NCI-H526 treated with DMSO at 0.1 percent for 48 hours (cell line): Measurements from ENCODE around the gene CX3CR1.
"Not testable (repeated sequence)": the region's sequence is repeated elsewhere in the genome, so short reads cannot be mapped to it uniquely, and the experiment has no call there.

Experiments used
- DNase-seq: peaks from one replicate; lab custom pipeline; 2025; lab: John Stamatoyannopoulos, UW

Gene CX3CR1

DNA sequence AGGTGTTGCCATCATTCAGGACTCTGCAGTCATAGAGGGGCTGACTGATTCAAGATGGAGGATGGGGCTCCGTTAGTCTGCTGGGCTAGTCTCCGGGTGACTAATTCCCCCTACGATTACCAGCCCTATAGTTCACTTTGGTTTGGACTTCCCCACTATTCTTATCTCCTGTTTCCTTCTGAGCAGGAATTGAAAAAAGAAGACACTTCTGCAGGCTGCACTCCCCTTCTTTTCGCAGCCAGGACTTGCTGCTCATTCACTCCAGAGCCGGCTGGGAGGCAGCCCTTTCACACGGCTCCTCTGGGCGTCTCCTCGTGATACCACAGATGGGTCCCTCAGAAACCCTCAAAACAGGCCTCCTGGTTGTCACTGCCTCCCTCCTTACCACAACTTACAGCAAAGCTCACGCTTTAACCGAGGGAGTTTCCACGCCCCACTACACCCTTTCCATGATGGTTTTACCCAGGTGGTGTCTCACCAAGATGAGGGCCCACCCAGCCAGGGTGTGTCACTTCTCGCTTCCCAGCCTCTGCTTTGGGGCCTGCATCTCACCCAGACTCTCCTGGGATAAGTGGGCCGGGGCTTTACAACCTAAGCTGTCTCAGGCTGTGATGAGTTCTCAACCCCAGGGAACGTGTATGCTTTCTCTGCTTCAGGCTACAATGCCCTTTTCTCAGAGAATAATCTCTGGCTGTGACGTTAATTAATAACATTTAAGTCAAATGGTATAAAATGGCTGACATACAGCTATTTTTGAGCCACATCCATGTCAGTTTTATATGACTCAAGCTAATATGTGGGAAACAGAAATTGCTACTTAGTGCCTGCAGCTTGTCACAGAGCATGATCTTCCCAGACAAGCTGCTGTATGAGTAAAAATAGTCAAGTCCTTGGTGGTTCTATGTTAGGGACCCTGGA, 11.9 kb downstream of the CX3CR1 start:
- DNase-seq = no peak

GRCh38 chr3:39264053-39264452, 15.8 kb downstream of the CX3CR1 start:
- no peak for DNase-seq

- no peak for DNase-seq
Measured at GRCh38 chr3:39263576-39263975, 16.3 kb downstream of the CX3CR1 start.

GRCh38 chr3:39262846-39263245, 17.0 kb downstream of the CX3CR1 start:
- DNase-seq = no peak

DNA sequence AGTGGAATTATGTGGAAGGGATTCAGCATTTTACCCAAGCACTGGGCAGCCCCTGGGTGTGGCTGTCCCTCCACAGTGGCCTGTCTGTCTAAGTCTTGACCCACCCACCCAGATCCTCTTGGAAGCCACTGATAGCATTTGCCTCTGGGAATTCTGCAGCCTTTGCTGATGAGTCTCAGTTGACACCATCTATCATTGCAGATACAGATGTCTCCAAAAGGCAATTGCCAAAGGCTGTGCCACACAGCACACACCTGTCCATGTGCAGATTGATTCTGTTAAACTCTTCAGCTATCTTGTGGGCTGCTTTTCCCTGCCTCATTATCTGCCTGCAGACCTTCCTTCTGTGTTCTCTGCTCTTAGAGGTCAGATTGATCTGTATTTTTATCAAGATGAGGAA, 18.1 kb downstream of the CX3CR1 start:
- DNase-seq = no peak

DNA sequence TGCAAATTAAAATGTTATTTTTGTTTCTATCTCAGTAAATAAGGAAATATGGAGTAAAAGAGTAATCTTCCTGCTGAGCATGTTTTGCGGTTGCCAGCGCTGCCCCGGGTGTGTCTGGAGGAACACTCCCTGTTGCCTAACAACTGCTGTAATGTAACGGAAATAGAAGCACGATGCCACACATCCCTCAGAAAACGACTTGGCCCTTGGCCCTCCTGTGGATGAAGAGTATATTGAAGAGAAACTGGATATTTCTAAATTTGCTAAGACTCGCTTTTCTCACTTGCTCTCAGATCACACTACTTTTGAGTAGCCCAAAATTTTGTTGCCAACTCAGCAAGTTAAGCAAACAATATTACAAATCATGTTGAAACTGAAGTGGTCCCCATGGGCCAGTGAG, 18.9 kb downstream of the CX3CR1 start:
- no peak for DNase-seq

DNA sequence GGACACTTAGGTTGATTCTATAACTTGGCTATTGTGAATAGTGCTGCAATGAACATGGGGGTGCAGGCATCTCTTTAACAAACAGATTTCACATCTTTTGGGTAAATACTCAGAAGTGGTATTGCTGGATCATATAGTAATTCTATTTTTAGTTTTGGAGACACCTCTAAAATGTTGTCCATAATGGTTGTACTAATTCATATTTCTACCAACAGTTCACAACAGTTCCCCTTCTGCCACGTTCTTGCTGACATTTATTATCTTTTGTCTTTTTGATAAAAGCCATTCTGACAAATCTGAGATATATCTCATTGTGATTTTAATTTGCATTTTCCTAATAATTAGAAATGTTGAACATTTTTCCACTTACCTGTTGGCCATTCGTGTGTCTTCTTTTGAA, 19.5 kb downstream of the CX3CR1 start:
- no peak for DNase-seq

- DNase-seq = no peak
Measured at GRCh38 chr3:39255503-39256325, 24.1 kb downstream of the CX3CR1 start.

DNA sequence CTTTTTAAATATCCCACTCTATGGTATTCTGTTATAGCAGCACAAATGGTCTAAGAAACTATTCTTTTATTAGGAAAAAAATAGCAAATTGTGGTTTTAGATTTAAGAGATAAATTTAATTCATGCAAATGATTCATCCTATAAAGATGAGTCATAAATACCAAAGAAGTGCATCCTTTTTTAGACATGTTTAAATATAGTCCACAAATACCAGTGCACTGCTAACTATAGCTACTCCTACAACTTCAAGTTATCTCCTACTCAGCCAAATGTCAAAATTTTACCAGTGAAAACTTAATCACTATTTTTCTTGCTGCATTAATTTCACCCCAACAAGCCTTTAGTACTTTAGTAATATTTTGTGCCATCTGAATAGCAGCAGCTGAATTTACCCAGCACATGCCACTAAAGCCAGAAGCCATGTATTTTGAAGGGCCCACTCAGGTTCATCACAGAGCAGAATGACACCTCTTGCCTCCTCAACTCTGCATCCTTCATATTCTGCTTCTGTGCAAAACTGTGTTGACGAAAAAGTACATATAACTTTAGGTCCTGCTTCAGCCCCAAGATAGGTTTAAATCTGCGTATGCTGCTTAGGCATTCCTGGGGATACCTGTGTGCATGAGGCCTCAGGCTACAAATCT, 24.9 kb downstream of the CX3CR1 start:
- no peak for DNase-seq

DNA sequence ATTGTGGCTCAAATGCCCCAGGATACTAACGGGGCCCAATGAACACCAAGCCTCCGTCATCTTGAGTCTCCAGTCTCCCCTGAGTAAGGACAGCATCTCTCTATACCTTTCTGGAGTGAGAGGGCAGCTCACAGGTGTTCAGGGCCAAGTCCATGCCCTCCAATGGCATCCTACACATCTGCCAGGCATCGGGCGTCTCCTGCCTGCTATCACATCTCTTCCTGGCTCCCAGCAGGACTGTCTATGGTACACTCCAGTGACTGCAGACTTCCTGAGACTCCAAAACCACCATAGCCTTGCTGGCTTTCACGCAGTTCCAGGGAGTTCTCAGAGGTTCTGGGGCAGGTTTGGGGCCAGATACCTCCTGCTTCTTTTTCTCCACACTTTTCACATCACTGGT, 28.3 kb downstream of the CX3CR1 start:
- DNase-seq = no peak

- no peak for DNase-seq
Measured at GRCh38 chr3:39250116-39250747, 29.6 kb downstream of the CX3CR1 start.

- DNase-seq = no peak
Measured at GRCh38 chr3:39249453-39250115, 30.3 kb downstream of the CX3CR1 start.

DNA sequence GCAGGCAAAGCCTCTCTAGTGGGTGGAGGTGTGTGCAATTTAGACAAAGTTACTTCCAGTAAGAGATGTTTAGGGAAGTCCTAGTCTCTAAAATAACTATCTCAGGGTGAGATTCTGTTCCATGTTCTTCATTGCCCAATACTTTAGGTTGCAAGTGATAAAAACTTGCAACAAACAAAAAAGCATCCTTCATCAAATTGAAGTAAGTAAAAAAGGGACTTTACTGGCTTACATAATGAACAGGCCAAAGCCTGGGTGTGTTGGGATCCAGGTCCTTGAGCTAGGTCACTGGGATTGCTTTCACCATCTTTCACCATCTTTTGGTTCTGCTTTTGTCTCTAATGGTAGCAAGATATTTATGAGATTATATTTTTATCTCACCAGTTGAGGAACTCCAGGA, 38.3 kb downstream of the CX3CR1 start:
- DNase-seq = no peak

DNA sequence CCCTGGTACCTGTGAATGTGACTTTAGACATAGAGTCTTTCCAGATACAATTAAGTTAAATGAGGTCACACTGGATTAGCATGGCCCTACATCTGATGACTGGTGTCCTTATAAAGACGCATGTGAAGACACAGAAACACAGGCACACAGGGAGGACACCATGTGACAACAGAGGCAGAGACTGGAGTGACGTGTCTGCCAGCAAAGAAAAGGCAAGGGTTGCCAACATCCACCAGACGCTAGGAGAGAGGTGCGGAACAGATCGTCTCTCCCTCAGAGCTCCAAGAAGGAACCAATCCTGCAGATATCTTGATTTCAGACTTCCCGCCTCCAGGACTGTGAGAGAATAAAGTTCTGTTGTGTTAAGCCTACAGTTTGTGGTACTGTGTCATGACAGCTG, 42.8 kb downstream of the CX3CR1 start:
- DNase-seq = no peak

- DNase-seq = no peak
Measured at GRCh38 chr3:39234651-39235050, 45.2 kb downstream of the CX3CR1 start.

GRCh38 chr3:39232859-39233258, 47.0 kb downstream of the CX3CR1 start:
- no peak for DNase-seq

DNA sequence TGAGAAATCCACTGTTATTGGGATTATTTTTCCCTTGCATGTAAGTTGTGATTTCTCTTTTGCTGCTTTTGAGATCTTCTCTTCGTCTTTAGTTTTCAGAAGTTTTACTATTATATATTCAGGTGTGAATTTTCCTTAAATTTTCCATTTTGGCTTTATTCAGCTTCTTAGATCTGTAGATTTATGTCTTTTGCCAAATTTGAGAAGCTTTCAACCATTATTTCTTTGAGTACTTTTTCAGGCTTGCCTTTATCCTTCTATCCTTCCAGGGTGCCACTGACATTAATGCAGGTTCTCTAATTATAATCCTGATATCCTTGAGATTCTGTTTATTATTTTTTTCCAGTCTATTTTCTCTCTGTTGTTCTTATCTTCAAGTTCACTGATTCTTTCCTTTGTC, 49.4 kb downstream of the CX3CR1 start:
- DNase-seq = no peak

- no peak for DNase-seq
Measured at GRCh38 chr3:39228496-39228895, 51.3 kb downstream of the CX3CR1 start.

DNA sequence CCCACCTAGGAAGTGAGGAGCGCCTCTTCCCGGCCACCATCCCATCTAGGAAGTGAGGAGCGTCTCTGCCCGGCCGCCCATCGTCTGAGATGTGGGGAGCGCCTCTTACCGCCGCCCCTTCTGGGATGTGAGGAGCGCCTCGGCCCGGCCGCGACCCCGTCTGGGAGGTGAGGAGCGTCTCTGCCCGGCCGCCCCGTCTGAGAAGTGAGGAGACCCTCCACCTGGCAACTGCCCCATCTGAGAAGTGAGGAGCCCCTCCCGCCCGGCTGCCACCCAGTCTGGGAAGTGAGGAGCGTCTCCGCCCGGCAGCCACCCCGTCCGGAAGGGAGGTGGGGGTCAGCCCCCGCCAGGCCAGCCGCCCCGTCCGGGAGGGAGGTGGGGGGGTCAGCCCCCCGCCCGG, 52.2 kb downstream of the CX3CR1 start:
- DNase-seq = not testable (repeated sequence)

DNA sequence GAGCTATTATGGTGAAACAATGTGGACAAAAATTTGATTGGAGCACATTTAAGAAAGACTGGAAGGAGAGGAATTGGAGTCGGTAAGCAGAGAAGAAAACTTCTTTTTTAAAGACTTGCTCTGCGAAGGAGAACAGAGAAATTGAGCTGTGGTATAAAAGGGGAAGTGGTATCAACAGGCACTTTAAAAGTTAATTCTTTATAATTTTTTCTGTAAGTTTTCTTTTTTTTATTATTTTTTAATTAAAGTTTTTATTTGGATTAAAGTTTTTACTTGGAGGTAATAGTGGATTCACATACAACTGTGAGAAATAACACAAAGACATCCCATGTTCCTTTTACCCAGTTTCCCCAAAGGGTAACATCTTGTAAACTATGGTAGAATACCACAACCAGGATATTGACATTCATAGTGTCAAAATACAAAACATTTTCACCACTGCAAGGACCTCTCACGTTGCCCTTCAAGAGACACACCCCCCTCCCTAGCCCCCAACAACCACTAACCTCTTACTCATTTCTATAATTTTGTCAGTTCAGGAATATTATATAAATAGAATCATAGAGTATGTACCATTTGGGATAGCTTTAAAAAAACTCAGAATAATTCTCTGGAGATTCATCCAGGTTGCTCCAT, 53.6 kb downstream of the CX3CR1 start:
- DNase-seq = no peak

DNA sequence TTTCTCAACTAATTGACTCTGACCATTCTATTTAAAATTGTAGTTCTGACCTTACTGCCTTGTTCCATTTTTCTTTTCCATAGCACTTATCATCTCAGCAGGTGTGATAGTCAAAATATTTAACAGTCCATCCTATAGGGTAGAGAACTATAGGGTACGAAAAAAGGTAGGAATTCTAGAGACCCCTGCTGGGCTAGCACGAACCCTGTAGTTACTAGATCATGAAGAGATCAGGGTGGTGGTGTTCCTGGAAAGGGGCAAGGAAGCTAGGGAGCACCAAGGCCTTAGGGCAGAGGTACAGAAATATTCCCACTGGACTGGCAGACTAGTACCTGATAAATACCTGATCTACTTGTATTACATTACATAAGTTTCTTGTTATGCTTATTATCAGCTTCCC, 55.5 kb downstream of the CX3CR1 start:
- DNase-seq = no peak
